Ishikawa (cell line): ENCODE measurements around the gene SH3BP2.

Experiments used
- CREB1 ChIP-seq: IDR thresholded peaks from 2 replicates; pipeline ENCODE4 v1.6.1; 2012; ENCODE audit warnings: low read depth
- EGR1 ChIP-seq: IDR thresholded peaks from 2 replicates; pipeline ENCODE4 v1.6.1; 2012
- EP300 ChIP-seq: IDR thresholded peaks from 2 replicates; pipeline ENCODE4 v1.6.1; 2012; ENCODE audit warnings: borderline replicate concordance
- FOXM1 ChIP-seq: IDR thresholded peaks from 2 replicates; pipeline ENCODE4 v1.6.1; 2012; ENCODE audit warnings: low read depth, borderline replicate concordance
- NFIC ChIP-seq: IDR thresholded peaks from 2 replicates; pipeline ENCODE4 v1.6.1; 2012
- RAD21 ChIP-seq: IDR thresholded peaks from 2 replicates; pipeline ENCODE4 v1.6.1; 2012; ENCODE audit warnings: low read depth
- TCF12 ChIP-seq: IDR thresholded peaks from 2 replicates; pipeline ENCODE4 v1.6.1; 2012; ENCODE audit warnings: low read depth
- TEAD4 ChIP-seq: IDR thresholded peaks from 2 replicates; pipeline ENCODE4 v1.6.1; 2012
- ZBTB7A ChIP-seq: IDR thresholded peaks from 2 replicates; pipeline ENCODE4 v1.6.1; 2012; ENCODE audit warnings: low read depth
- TF ChIP-seq, protein P1 (sequence below): IDR thresholded peaks from 2 replicates; pipeline ENCODE4 v1.6.1; 2012
- TF ChIP-seq, protein P2 (sequence below): IDR thresholded peaks from 2 replicates; pipeline ENCODE4 v1.6.1; 2012
- TF ChIP-seq, protein P3 (sequence below): IDR thresholded peaks from 2 replicates; pipeline ENCODE4 v1.6.1; 2012; ENCODE audit warnings: low read depth, mild to moderate bottlenecking

DNA sequence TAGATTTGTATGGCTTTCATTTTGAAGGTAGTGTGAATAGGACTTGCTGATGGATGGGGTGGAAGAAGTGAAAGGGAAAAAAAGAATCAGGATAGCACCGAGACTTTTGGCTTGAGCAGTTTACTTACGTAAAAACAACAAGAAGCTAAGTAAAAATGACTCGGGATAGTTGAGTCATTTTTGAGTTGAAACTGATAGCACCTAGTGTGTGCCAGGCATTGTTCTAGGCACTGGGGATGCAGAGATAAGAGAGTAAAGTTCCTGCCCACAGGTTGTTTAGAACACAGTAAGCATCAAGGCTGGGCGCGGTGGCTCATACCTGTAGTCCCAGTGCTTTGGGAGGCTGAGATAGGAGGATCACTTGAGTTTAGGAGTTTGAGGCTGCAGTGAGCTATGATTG is 85.5 kb downstream of the SH3BP2 start:
- TF ChIP-seq, protein P1, sequence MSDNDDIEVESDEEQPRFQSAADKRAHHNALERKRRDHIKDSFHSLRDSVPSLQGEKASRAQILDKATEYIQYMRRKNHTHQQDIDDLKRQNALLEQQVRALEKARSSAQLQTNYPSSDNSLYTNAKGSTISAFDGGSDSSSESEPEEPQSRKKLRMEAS = no peak
- TF ChIP-seq CREB1 (no peak), EP300 (no peak), TEAD4 (no peak), ZBTB7A (no peak), FOXM1 (no peak), RAD21 (no peak), EGR1 (no peak), NFIC (no peak), TCF12 (no peak)
- TF ChIP-seq, protein P2, sequence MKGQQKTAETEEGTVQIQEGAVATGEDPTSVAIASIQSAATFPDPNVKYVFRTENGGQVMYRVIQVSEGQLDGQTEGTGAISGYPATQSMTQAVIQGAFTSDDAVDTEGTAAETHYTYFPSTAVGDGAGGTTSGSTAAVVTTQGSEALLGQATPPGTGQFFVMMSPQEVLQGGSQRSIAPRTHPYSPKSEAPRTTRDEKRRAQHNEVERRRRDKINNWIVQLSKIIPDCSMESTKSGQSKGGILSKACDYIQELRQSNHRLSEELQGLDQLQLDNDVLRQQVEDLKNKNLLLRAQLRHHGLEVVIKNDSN = no peak
- TF ChIP-seq, protein P3, sequence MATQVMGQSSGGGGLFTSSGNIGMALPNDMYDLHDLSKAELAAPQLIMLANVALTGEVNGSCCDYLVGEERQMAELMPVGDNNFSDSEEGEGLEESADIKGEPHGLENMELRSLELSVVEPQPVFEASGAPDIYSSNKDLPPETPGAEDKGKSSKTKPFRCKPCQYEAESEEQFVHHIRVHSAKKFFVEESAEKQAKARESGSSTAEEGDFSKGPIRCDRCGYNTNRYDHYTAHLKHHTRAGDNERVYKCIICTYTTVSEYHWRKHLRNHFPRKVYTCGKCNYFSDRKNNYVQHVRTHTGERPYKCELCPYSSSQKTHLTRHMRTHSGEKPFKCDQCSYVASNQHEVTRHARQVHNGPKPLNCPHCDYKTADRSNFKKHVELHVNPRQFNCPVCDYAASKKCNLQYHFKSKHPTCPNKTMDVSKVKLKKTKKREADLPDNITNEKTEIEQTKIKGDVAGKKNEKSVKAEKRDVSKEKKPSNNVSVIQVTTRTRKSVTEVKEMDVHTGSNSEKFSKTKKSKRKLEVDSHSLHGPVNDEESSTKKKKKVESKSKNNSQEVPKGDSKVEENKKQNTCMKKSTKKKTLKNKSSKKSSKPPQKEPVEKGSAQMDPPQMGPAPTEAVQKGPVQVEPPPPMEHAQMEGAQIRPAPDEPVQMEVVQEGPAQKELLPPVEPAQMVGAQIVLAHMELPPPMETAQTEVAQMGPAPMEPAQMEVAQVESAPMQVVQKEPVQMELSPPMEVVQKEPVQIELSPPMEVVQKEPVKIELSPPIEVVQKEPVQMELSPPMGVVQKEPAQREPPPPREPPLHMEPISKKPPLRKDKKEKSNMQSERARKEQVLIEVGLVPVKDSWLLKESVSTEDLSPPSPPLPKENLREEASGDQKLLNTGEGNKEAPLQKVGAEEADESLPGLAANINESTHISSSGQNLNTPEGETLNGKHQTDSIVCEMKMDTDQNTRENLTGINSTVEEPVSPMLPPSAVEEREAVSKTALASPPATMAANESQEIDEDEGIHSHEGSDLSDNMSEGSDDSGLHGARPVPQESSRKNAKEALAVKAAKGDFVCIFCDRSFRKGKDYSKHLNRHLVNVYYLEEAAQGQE = no peak
